ENCODE measurements around the gene SLC25A41.

Gene SLC25A41

GRCh38 chr19:6433663-6434062 lies at the start of gene SLC25A41:
Gene SLC25A41 (minus strand): TSS chr19:6433763. CDS start chr19:6433693, 70 bp downstream.
- DNase-seq (ENCODE audit: low read depth), result no peak

GRCh38 chr19:6483235-6483634 lies 49.7 kb upstream of the SLC25A41 start:
- no peak for DNase-seq (ENCODE audit: low read depth)

GRCh38 chr19:6482343-6482686 lies 48.8 kb upstream of the SLC25A41 start:
- DNase-seq (ENCODE audit: low read depth), result no peak

DNA sequence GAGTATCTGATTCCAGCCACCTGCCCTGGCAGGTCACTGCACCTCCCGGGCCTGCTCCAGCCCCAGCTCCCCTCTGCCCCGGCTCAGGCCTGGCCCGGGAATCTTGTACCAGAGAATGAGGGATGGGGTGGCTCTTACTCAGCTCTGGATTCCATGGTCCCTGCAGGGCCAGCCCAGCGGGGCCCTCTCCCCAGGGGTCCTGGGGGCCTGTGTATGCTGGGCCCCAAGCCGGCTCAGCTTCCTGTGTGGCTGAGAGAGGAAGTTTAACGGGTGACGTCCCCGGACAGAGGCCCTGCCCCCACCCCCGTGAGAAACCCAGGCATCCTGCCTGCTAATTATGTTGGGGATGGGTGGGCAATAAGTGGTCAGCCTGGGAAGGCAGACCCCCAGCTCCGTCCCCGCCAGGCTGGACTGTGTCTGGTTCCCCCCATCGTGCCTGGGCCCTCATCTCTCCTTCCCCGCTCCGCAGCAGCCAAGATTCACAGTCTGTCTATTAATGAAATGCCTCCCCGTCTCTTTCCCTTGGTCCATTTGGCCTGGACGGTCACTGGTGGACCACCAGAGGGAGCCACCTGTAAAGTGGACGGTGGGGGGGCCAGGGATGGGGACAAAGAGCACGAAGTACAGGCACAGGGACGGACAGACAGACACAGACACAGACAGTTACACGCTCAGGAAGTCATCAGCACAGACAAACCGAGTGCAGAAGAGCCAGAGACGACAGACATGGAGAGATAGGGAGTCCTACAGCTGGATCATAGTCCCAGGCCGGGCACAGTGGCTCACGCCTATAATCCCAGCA lies 48.2 kb upstream of the SLC25A41 start, which contains the start of gene DENND1C:
TSS of gene DENND1C (minus strand) at position 247 of the 802 bp plus-strand sequence. CDS start at position 155, 92 bp downstream.
- no peak for DNase-seq (ENCODE audit: low read depth)

DNA sequence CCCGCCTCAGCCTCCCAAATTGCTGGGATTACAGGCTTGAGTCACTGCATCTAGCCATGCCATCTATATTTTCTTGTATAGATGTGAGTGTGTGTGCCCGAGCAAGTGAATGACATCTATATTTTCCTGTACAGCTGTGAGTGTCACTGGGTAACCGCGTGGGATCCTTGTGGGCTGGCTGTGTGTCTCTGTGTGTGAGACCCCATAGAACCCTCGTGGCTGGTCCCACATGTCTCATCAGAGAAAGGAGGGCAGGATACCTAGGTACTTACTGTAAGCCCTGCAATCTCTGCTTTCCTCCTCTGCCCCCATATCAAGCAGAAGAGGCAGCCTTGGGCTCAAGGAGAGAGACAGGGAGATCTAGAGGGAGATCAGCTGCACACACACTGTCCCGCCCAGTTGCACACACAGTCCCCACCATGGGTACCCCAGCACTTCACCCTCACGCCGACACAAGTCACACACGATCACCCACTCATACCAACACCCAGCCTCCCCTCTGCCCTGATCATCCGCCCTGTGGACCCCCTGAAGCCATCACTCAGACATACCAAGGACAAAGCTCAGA lies 47.4 kb upstream of the SLC25A41 start:
- no peak for DNase-seq (ENCODE audit: low read depth)

DNA sequence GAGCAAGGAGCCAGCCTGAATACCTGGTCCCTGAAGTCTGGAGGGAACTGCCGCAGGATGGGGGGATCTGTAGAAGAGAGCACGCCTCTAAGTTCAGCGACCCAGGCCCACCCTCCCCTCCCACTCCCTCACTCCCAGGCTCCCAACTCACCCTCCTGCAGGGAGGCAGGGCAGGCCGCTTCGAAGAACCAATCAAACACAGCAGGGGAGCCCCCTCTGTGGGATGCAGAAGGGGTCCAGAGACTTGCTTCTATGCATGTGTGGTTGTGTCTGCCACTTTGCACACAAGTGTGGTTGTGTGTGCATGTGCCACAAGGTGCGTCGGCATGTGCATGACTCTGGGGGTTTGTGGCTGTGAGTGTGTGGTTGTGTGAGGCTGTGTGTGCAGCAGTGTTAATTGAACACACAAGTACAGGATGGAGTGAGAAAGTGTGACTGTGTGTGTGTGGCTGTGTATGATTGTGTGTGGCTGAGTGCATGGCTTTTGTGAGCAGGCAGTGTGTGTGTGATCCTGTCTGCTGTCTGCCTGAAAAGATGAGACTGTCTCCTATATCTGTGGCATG lies 46.4 kb upstream of the SLC25A41 start:
- DNase-seq (ENCODE audit: low read depth), result no peak

DNA sequence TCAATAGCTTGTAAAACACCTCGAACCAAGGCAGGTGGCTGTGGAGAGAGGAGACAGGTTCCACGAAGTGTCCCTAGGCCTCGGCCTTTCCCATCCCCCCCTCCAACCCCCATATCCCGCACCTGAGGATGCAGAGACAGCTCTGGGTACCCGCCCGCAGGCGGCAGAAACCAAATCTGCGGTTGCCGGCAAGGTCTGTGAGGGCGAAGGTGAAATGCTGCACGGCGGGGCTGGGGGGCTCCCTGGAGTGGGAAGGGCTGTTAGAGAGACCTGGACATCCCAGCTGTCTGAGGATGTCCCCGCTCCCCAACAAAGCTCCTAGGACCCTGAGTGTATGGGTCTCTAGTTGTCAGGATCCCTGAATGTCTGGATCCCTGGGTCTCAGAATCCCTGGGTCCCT lies 45.3 kb upstream of the SLC25A41 start:
- DNase-seq (ENCODE audit: low read depth), result no peak

DNA sequence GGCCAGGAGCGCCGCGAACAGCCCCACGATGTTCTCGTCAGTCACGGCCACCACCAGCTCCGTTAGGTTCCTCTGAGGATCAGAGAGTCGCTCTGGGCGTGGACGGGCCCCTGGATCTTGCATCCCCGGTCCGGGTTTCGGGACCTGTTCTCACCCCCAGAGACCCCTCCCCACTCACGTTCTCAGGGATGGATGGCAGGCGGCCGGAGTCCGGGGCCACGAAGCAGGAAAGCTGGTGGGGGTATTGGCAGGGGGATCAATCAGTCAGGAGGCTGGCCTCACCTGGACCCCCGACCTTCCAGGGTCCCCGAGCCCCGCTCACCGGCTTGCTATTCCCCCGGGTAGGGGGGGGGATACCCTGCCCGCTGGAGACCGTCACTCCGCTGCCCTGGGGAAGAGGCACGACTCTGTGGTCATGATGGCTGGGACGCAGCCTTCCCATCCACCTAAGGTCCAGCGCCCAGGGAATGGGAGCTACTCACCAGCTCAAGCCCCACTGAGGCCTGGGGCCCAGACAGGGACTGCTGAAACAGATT lies 43.4 kb upstream of the SLC25A41 start:
- no peak for DNase-seq (ENCODE audit: low read depth)

- DNase-seq (ENCODE audit: low read depth), result no peak
Observed at GRCh38 chr19:6476155-6476895, 42.8 kb upstream of the SLC25A41 start.

GRCh38 chr19:6475321-6476108 lies 42.0 kb upstream of the SLC25A41 start:
- no peak for DNase-seq (ENCODE audit: low read depth)

- DNase-seq (ENCODE audit: low read depth), result no peak
Observed at GRCh38 chr19:6473647-6474046, 40.1 kb upstream of the SLC25A41 start.

- no peak for DNase-seq (ENCODE audit: low read depth)
Observed at GRCh38 chr19:6472713-6473112, 39.1 kb upstream of the SLC25A41 start.

GRCh38 chr19:6471076-6471475 lies 37.5 kb upstream of the SLC25A41 start:
- DNase-seq (ENCODE audit: low read depth), result no peak

- DNase-seq (ENCODE audit: low read depth), result no peak
Observed at GRCh38 chr19:6470173-6470572, 36.6 kb upstream of the SLC25A41 start.

- DNase-seq (ENCODE audit: low read depth), result no peak
Observed at GRCh38 chr19:6467384-6467783, 33.8 kb upstream of the SLC25A41 start.

- no peak for DNase-seq (ENCODE audit: low read depth)
Observed at GRCh38 chr19:6466526-6467248, 33.1 kb upstream of the SLC25A41 start.

DNA sequence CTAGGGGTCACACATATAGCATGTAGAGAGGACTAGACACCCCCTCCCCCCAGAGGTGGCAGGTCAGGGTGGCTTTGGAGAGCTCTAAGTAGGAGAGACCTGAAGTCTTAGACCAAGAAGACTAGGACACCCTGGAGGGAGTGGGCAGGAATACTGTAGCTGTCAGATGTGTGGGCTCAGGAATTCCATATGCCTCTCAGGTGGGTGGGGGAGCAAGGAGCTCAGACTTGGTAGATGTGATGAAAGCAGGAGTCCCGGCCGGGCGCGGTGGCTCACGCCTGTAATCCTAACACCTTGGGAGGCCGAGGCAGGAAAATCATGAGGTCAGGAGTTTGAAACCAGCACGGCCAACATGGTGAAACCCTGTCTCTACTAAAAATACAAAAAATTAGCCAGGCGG lies 32.1 kb upstream of the SLC25A41 start:
- no peak for DNase-seq (ENCODE audit: low read depth)

GRCh38 chr19:6465006-6465405 lies 31.4 kb upstream of the SLC25A41 start:
- DNase-seq (ENCODE audit: low read depth), result no peak

GRCh38 chr19:6464070-6464873 lies 30.7 kb upstream of the SLC25A41 start, which contains the start of gene CRB3:
Gene CRB3 (plus strand): TSS chr19:6464271. CDS start chr19:6464702, 431 bp downstream.
- no peak for DNase-seq (ENCODE audit: low read depth)

Measured in GM04504 (cell line).